OCI-LY7 (cell line): Measurements from ENCODE around the gene WDR36.

ENCODE experiments used
- CTCF ChIP-seq: fragments of 200-600 bp; sonication (generic); conservative IDR thresholded peaks from 2 replicates; pipeline ENCODE4 v1.5.1; 2014; ENCODE audit warnings: mild to moderate bottlenecking, antibody characterized with exemption, low read length, moderate library complexity, mixed read lengths
- EZH2phosphoT487 ChIP-seq: fragments of 200-600 bp; sonication (generic); IDR thresholded peaks from 2 replicates; pipeline ENCODE4 v1.6.1; 2018; ENCODE audit warnings: low read depth, borderline replicate concordance, mild to moderate bottlenecking, mixed run types, antibody characterized with exemption, low read length, moderate library complexity, mixed read lengths

- TF ChIP-seq CTCF (no peak), EZH2phosphoT487 (no peak)
Observed at GRCh38 chr5:111165058-111165457, 72.9 kb downstream of the WDR36 start.
